ENCODE results near the gene KRT31. TPM values are rescaled to one million over a fixed set of nuclear protein-coding genes. Genes with fewer than 3 reads are reported as not detected.

Gene KRT31
- polyA plus RNA-seq, 1 of the 3 experiments (the other 2 are of a cell fraction), result 0.03 TPM

DNA sequence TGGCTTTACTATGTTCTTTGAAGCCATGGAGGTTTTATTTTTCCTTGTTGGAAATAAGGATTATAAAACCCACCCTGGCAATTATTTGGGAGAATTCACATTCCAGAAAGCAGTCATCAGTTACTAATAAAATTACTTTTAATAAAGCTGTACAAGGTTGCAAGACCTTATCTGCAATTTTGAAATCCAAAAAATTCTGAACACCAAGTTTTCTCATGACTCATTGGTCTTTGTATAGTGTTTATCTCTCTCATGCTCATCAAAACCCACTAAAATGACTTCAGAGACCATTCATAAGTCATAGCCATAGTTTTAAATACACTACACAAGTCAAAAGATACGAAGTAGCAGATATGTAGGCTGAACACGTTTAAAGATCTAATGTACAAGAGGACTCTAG is 49.4 kb upstream of the KRT31 start (continued):
- TF ChIP-seq REST (IDR thresholded peaks at IDR 0.05; ENCODE audit: low read depth, low read length), result no peak
- TF ChIP-seq, protein P1, sequence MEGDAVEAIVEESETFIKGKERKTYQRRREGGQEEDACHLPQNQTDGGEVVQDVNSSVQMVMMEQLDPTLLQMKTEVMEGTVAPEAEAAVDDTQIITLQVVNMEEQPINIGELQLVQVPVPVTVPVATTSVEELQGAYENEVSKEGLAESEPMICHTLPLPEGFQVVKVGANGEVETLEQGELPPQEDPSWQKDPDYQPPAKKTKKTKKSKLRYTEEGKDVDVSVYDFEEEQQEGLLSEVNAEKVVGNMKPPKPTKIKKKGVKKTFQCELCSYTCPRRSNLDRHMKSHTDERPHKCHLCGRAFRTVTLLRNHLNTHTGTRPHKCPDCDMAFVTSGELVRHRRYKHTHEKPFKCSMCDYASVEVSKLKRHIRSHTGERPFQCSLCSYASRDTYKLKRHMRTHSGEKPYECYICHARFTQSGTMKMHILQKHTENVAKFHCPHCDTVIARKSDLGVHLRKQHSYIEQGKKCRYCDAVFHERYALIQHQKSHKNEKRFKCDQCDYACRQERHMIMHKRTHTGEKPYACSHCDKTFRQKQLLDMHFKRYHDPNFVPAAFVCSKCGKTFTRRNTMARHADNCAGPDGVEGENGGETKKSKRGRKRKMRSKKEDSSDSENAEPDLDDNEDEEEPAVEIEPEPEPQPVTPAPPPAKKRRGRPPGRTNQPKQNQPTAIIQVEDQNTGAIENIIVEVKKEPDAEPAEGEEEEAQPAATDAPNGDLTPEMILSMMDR (IDR thresholded peaks at IDR 0.05), result no peak
- TF ChIP-seq MEF2A (IDR thresholded peaks at IDR 0.05; ENCODE audit: borderline replicate concordance, low read depth), result no peak
- no peak for TF ChIP-seq RXRA (IDR thresholded peaks at IDR 0.05; ENCODE audit: borderline replicate concordance, low read depth)
- no peak for TF ChIP-seq FOXJ3 (CRISPR knock-in tag; IDR thresholded peaks at IDR 0.05)
- TF ChIP-seq JUND (IDR thresholded peaks at IDR 0.05), result no peak
- TF ChIP-seq, protein P2, sequence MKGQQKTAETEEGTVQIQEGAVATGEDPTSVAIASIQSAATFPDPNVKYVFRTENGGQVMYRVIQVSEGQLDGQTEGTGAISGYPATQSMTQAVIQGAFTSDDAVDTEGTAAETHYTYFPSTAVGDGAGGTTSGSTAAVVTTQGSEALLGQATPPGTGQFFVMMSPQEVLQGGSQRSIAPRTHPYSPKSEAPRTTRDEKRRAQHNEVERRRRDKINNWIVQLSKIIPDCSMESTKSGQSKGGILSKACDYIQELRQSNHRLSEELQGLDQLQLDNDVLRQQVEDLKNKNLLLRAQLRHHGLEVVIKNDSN (IDR thresholded peaks at IDR 0.05; ENCODE audit: borderline replicate concordance, low read depth), result no peak
- no peak for TF ChIP-seq USF2 (IDR thresholded peaks at IDR 0.05; ENCODE audit: borderline replicate concordance, low read depth, low read length)
- no peak for TF ChIP-seq RFX5 (IDR thresholded peaks at IDR 0.05; ENCODE audit: low read length)
- no peak for TF ChIP-seq TAF1 (IDR thresholded peaks at IDR 0.05; ENCODE audit: borderline replicate concordance, low read depth, low read length)
- no peak for TF ChIP-seq GATA2 (CRISPR knock-in tag; IDR thresholded peaks at IDR 0.05)
- TF ChIP-seq NFIC (IDR thresholded peaks at IDR 0.05; ENCODE audit: borderline replicate concordance), result no peak
- no peak for TF ChIP-seq RAD21 (IDR thresholded peaks at IDR 0.05; ENCODE audit: low read length)
- no peak for TF ChIP-seq TCF12 (IDR thresholded peaks at IDR 0.05)
- TF ChIP-seq SIN3A (IDR thresholded peaks at IDR 0.05; ENCODE audit: borderline replicate concordance, low read depth, low read length), result no peak

- Histone ChIP-seq H3F3A (replicated peaks; ENCODE audit: insufficient read depth) (peaks cover 9% of the 10 kb centered on the region), H3K4me1 (ENCODE audit: control insufficient read depth in 1 of 2, insufficient read depth in 2 of 2, low read depth in 1 of 2, low read length in 1 of 2) (no peaks in the 10 kb centered on the region), H3K79me2 (ENCODE audit: insufficient read depth) (no peaks in the 10 kb centered on the region), H3K9ac (no peak overlapping the region), H3K9me3 (no peaks in the 10 kb centered on the region), H2AFZ (ENCODE audit: low read depth) (no peak overlapping the region), H3K4me3 (ENCODE audit: low read depth in 2 of 2, low read length in 1 of 2) (no peak overlapping the region), H4K20me1 (ENCODE audit: insufficient read depth) (no peaks in the 10 kb centered on the region), H3K4me2 (no peak overlapping the region), H3K9me2 (no peaks in the 10 kb centered on the region), H3K36me3 (replicated peaks in 1 of 2; ENCODE audit: control insufficient read depth in 1 of 2, insufficient read depth in 2 of 2, low read length in 1 of 2) (no peaks in the 10 kb centered on the region), H3K27ac (ENCODE audit: low read depth in 2 of 2, low read length in 1 of 2) (no peak overlapping the region), H3K27me3 (ENCODE audit: insufficient read depth) (no peaks in the 10 kb centered on the region; the same call in 1 of the 2 replicates)
- DNase-seq, result no peak
- ChIA-PET POLR2A (no interaction called here), CTCF (interaction anchor here (1.0 kb wide), 1 partner anchor 27 kb away, joined by 3 read pairs; no protein-coding TSS in a partner anchor)
- WGBS (ENCODE audit: low lambda C conversion rate), result 37% methylated on average over 3 of the region's 3 CpGs
- no peak for TF ChIP-seq TCF12 (IDR thresholded peaks at IDR 0.05)
- TF ChIP-seq, protein P3, sequence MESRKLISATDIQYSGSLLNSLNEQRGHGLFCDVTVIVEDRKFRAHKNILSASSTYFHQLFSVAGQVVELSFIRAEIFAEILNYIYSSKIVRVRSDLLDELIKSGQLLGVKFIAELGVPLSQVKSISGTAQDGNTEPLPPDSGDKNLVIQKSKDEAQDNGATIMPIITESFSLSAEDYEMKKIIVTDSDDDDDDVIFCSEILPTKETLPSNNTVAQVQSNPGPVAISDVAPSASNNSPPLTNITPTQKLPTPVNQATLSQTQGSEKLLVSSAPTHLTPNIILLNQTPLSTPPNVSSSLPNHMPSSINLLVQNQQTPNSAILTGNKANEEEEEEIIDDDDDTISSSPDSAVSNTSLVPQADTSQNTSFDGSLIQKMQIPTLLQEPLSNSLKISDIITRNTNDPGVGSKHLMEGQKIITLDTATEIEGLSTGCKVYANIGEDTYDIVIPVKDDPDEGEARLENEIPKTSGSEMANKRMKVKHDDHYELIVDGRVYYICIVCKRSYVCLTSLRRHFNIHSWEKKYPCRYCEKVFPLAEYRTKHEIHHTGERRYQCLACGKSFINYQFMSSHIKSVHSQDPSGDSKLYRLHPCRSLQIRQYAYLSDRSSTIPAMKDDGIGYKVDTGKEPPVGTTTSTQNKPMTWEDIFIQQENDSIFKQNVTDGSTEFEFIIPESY (IDR thresholded peaks at IDR 0.05; ENCODE audit: borderline replicate concordance, low read depth), result no peak
- no peak for TF ChIP-seq FOXM1 (IDR thresholded peaks at IDR 0.05; ENCODE audit: low read depth)
- TF ChIP-seq SMC3 (IDR thresholded peaks at IDR 0.05; ENCODE audit: low read depth, low read length), result no peak
- TF ChIP-seq NRF1 (IDR thresholded peaks at IDR 0.05; ENCODE audit: low read depth, low read length), result no peak
- TF ChIP-seq, protein P1 (IDR thresholded peaks at IDR 0.05), result no peak
- TF ChIP-seq FOSL2 (IDR thresholded peaks at IDR 0.05; ENCODE audit: borderline replicate concordance, low read depth), result no peak
- TF ChIP-seq FOXJ3 (CRISPR knock-in tag; IDR thresholded peaks at IDR 0.05), result no peak
These were observed 47.2 kb upstream of the KRT31 start for GRCh38 chr17:41444640-41445039.
